GM12878 (cell line): ENCODE results near the gene BRD3. TPM values are rescaled to one million over a fixed set of nuclear protein-coding genes. Genes with fewer than 3 reads are reported as not detected.

Experiments used
- ATAC-seq: fragments of 200-7000 bp; cut with Tn5 transposase; 3 replicates; pipeline ENCODE4 v1.9.1; 2020; ENCODE audit warnings: mild to moderate bottlenecking, moderate library complexity
- BruUV-seq: library from RNA; stranded (reverse); fragments of 400-500 nt; replicated peaks from 2 replicates; lab custom pipeline; 2021; lab: Mats Ljungman, UMichigan
- CTCF ChIA-PET: fragments of 300-600 bp; sonication (Branson Sonifier 250); formaldehyde crosslinking; extraction: SDS; loops from one replicate; lab custom pipeline; 2021; ENCODE audit warnings: inconsistent platforms; lab: Yijun Ruan, JAX
- POLR2A ChIA-PET: fragments of 350-600 bp; formaldehyde crosslinking; extraction: SDS; loops from one replicate; lab custom pipeline; 2021; ENCODE audit warnings: inconsistent platforms; lab: Charles Lee
- RAD21 ChIA-PET: fragments of 300-600 bp; sonication (Branson Sonifier 250); formaldehyde crosslinking; loops from one replicate; lab custom pipeline; 2023; ENCODE audit warnings: antibody characterized with exemption; ENCODE audit not compliant: unreplicated experiment; lab: Charles Lee
- SMC1A ChIA-PET: fragments of 300-600 bp; sonication (Branson Sonifier 250); formaldehyde crosslinking; loops from one replicate; lab custom pipeline; 2023; ENCODE audit not compliant: unreplicated experiment, uncharacterized antibody; lab: Charles Lee
- DNase-seq: peaks from one replicate; pipeline ENCODE4 v3.0.0-alpha.2; 2011; ENCODE audit warnings: low read depth, low spot score
- FAIRE-seq: peaks from 3 replicates; lab custom pipeline; 2011; peaks lifted over from hg19 to GRCh38; lab: Jason Lieb, UNC
- H2AFZ ChIP-seq: 2 replicates; pipeline ENCODE4 v1.6.0; 2011; ENCODE audit warnings: low read depth, low read length, control low read depth; ENCODE audit not compliant: control insufficient read depth
- H3K27ac ChIP-seq: 2 replicates; pipeline ENCODE4 v1.5.1; 2011; ENCODE audit warnings: control low read depth; ENCODE audit not compliant: control insufficient read depth, insufficient read depth
- H3K27me3 ChIP-seq, 2 experiments: replicated peaks in 1 of 2; 2 replicates each; pipeline versions ENCODE4 v1.6.0 to v1.6.1; 2011; ENCODE audit warnings: low read length in 1 of 2; ENCODE audit not compliant: control insufficient read depth in 2 of 2, insufficient read depth in 2 of 2
- H3K36me3 ChIP-seq, 2 experiments: 2 replicates each; pipeline ENCODE4 v1.5.1; 2011; ENCODE audit warnings: low read length in 1 of 2; ENCODE audit not compliant: control insufficient read depth in 2 of 2, insufficient read depth in 2 of 2
- H3K4me1 ChIP-seq: 2 replicates; pipeline ENCODE4 v1.6.1; 2011; ENCODE audit warnings: mild to moderate bottlenecking, low read length, moderate library complexity, mixed read lengths; ENCODE audit not compliant: control insufficient read depth, insufficient read depth
- H3K4me2 ChIP-seq: 2 replicates; pipeline ENCODE4 v1.6.0; 2011; ENCODE audit warnings: control low read depth; ENCODE audit not compliant: control insufficient read depth, insufficient read depth
- H3K4me3 ChIP-seq: fragments of 200-600 bp; sonication (generic); 2 replicates; pipeline ENCODE4 v1.5.1; 2016
- H3K79me2 ChIP-seq: 2 replicates; pipeline ENCODE4 v1.6.0; 2011; ENCODE audit warnings: low read length; ENCODE audit not compliant: control insufficient read depth, insufficient read depth
- H3K9ac ChIP-seq: 2 replicates; pipeline ENCODE4 v1.8.0; 2011; ENCODE audit warnings: low read length, control low read depth, mixed read lengths; ENCODE audit not compliant: control insufficient read depth, insufficient read depth
- H3K9me3 ChIP-seq: replicated peaks from 3 replicates; pipeline ENCODE4 v1.5.1; 2011; ENCODE audit warnings: mild to moderate bottlenecking, low read length; ENCODE audit not compliant: control insufficient read depth, insufficient read depth
- H4K20me1 ChIP-seq: 2 replicates; pipeline ENCODE4 v1.6.0; 2011; ENCODE audit not compliant: control insufficient read depth, insufficient read depth
- CREB1 ChIP-seq: IDR thresholded peaks from 2 replicates; pipeline ENCODE4 v1.6.1; 2012; ENCODE audit warnings: low read depth, mild to moderate bottlenecking, inconsistent platforms
- CUX1 ChIP-seq: IDR thresholded peaks from 2 replicates; pipeline ENCODE4 v1.6.1; 2012; ENCODE audit warnings: improper control_type of control experiment, low read depth, low read length; ENCODE audit not compliant: insufficient replicate concordance
- DPF2 ChIP-seq: fragments of 450-650 bp; IDR thresholded peaks from 2 replicates; pipeline ENCODE4 v1.6.1; 2017; ENCODE audit warnings: mild to moderate bottlenecking
- EED ChIP-seq: sonication (generic); IDR thresholded peaks from 2 replicates; pipeline ENCODE4 v1.6.1; 2016; ENCODE audit warnings: antibody characterized with exemption, low read depth
- EP300 ChIP-seq, 2 experiments: fragments of 150-350 bp in 1 of 2; IDR thresholded peaks; 2 replicates each; pipeline ENCODE4 v1.6.1; 2011 to 2012; ENCODE audit warnings: low read depth in 2 of 2, low read length in 2 of 2, borderline replicate concordance in 1 of 2, improper control_type of control experiment in 1 of 2, inconsistent platforms in 1 of 2; ENCODE audit not compliant: control insufficient read depth in 1 of 2
- HSF1 ChIP-seq: fragments of 150-350 bp; IDR thresholded peaks from 2 replicates; pipeline ENCODE4 v1.6.1; 2014; ENCODE audit warnings: mild to moderate bottlenecking, low read depth, low read length
- KAT2A ChIP-seq: conservative IDR thresholded peaks from 2 replicates; pipeline ENCODE4 v1.6.1; 2011; ENCODE audit warnings: low read depth, low read length; ENCODE audit not compliant: control insufficient read depth
- KLF5 ChIP-seq: fragments of 450-650 bp; IDR thresholded peaks from 2 replicates; pipeline ENCODE4 v1.6.1; 2014; ENCODE audit warnings: mild to moderate bottlenecking; ENCODE audit not compliant: partially characterized antibody
- NFIC ChIP-seq: IDR thresholded peaks from 2 replicates; pipeline ENCODE4 v1.6.1; 2012; ENCODE audit warnings: low read depth, mild to moderate bottlenecking, inconsistent platforms, low read length, moderate library complexity
- NFXL1 ChIP-seq: fragments of 450-650 bp; IDR thresholded peaks from 2 replicates; pipeline ENCODE4 v1.6.1; 2017; ENCODE audit warnings: antibody characterized with exemption, mild to moderate bottlenecking, borderline replicate concordance
- PML ChIP-seq: IDR thresholded peaks from 2 replicates; pipeline ENCODE4 v1.6.1; 2012; ENCODE audit warnings: low read length, inconsistent platforms
- RELA ChIP-seq: fragments of 450-650 bp; IDR thresholded peaks from 2 replicates; pipeline ENCODE4 v1.8.0; 2014; ENCODE audit warnings: borderline replicate concordance; ENCODE audit not compliant: partially characterized antibody
- RFX5 ChIP-seq: IDR thresholded peaks from 2 replicates; pipeline ENCODE4 v1.6.1; 2011; ENCODE audit warnings: low read depth, low read length, improper control_type of control experiment
- SKIL ChIP-seq: fragments of 450-650 bp; IDR thresholded peaks from 2 replicates; pipeline ENCODE4 v1.6.1; 2017; ENCODE audit warnings: mild to moderate bottlenecking, low read depth, inconsistent platforms; ENCODE audit not compliant: poor library complexity, severe bottlenecking
- WGBS: methylation state at CpG from one replicate; pipeline ENCODE4 v1.1.6; 2016; ENCODE audit warnings: low lambda C conversion rate; ENCODE audit not compliant: insufficient replicate concordance, insufficient coverage; ENCODE audit errors: missing lambda C conversion rate; 5-methylcytosine and 5-hydroxymethylcytosine counted together
- in situ Hi-C: fragments of 300-500 bp; cut with MboI; formaldehyde crosslinking; loops from 9 replicates; pipeline ENCODE4 v1.14.3; 2018; ENCODE audit warnings: mixed read lengths
- intact Hi-C: fragments of 100-400 bp; cut with micrococcal nuclease; formaldehyde crosslinking; loops from one replicate; pipeline ENCODE4 v1.14.2; 2022; ENCODE audit not compliant: unreplicated experiment
- polyA plus RNA-seq, 11 experiments: library from polyadenylated mRNA; depleted of rRNA in 4 of 11; unstranded in 6 of 11; stranded (reverse) in 5 of 11; fragments of >200 nt; fragmentation: Nextera tagmentation in 4 of 11; fragmentation: Illumina TruSeq in 1 of 11; extraction: Ambion mirVana in 4 of 11; extraction: Trizol in 1 of 11; gene quantifications; 1 replicate in 1 of 11; 2 replicates in 10 of 11; pipeline versions ENCODE4 v1.2.1 to v1.2.3, GENCODE V29; 2011 to 2016; ENCODE audit warnings: inconsistent platforms in 2 of 11, missing spikeins in 2 of 11, low read depth in 1 of 11
- total RNA-seq, 4 experiments: library from RNA; depleted of rRNA in 3 of 4; stranded (reverse); fragments of >200 nt in 3 of 4; fragmentation: Illumina TruSeq in 1 of 4; extraction: Trizol in 1 of 4; gene quantifications; 2 replicates each; pipeline versions ENCODE4 v1.2.1 to v1.2.3, GENCODE V29; 2013 to 2021

The BRD3 gene
- total and polyA plus RNA-seq, 10 of the 15 experiments (the other 5 are each of a cell fraction or from before 2014, with no cell fraction given) = 0.53 to 20.8 (median 4.8) TPM

GRCh38 chr9:133998915-133999595 is 68.8 kb downstream of the BRD3 start (continued):
- TF ChIP-seq NFXL1 (no peak), NFIC (no peak), HSF1 (no peak), DPF2 (no peak)

GRCh38 chr9:133997584-133997983 is 70.2 kb downstream of the BRD3 start:
- ATAC-seq (no peak), FAIRE-seq (no peak), DNase-seq (no peak)
- RAD21 ChIA-PET = interaction anchor here (0.5 kb wide), 1 partner anchor 8 kb away, joined by 3 read pairs; no protein-coding TSS in a partner anchor
- intact Hi-C loops (no loop called here), in situ Hi-C loops (no loop called here)
- WGBS = 56% methylated on average over 2 of the region's 2 CpGs
- SMC1A ChIA-PET = interaction anchor here (1.2 kb wide), 1 partner anchor 215 kb away, joined by 4 read pairs; no protein-coding TSS in a partner anchor
- H3K4me2 ChIP-seq = no peak overlapping the region
- H3K9me3 ChIP-seq = no peaks in the 10 kb centered on the region
- POLR2A ChIA-PET = no interaction called here
- H3K9ac ChIP-seq = no peak overlapping the region
- no TSS peak for BruUV-seq
- H3K79me2 ChIP-seq = peaks cover 5% of the 10 kb centered on the region
- no peaks in the 10 kb centered on the region for H3K27me3 ChIP-seq
- H3K36me3 ChIP-seq = no peaks in the 10 kb centered on the region
- H4K20me1 ChIP-seq = no peaks in the 10 kb centered on the region
- H3K4me1 ChIP-seq = peaks cover 9% of the 10 kb centered on the region
- H3K4me3 ChIP-seq = no peak overlapping the region
- CTCF ChIA-PET = interaction anchor here (1.4 kb wide), 1 partner anchor 408 kb away, joined by 4 read pairs; no protein-coding TSS in a partner anchor
- no peak overlapping the region for H3K27ac ChIP-seq
- no peak overlapping the region for H2AFZ ChIP-seq
- TF ChIP-seq RFX5 (no peak), PML (no peak), RELA (no peak), EED (no peak), EP300 (IDR thresholded peaks at IDR 0.05; ENCODE audit: borderline replicate concordance in 1 of 2, control insufficient read depth in 1 of 2, low read depth in 2 of 2, low read length in 2 of 2) (no peak), KLF5 (no peak), KAT2A (no peak), CREB1 (no peak), CUX1 (no peak), SKIL (no peak)
